Measurements from ENCODE around the gene ASRGL1. TPM values are rescaled to one million over a fixed set of nuclear protein-coding genes. Genes with fewer than 3 reads are reported as not detected.
"Not testable (repeated sequence)": the region's sequence is repeated elsewhere in the genome, so short reads cannot be mapped to it uniquely, and the experiment has no call there.

ASRGL1 gene
- total and polyA plus RNA-seq, 8 donors: 2.9 to 82.0 (median 35.3) TPM

GRCh38 chr11:62383822-62384221, 46.6 kb downstream of the ASRGL1 start:
- TF ChIP-seq CTCF (IDR thresholded peaks at IDR 0.05) (no peak), EP300 (IDR thresholded peaks at IDR 0.05) (no peak), POLR2AphosphoS5 (IDR thresholded peaks at IDR 0.05) (no peak), POLR2A (IDR thresholded peaks at IDR 0.05) (no peak)
- H3K27me3 ChIP-seq: no peaks in the 10 kb centered on the region
- DNase-seq: peak in 1 of 2 donors; percentile 11
- H3K9me3 ChIP-seq: no peaks in the 10 kb centered on the region
- WGBS, 5 donors: 62 to 72% (median 66%) methylated on average over 6 of the region's 6 CpGs
- H3K4me1 ChIP-seq: peaks cover 7 to 20% (median 12%) of the 10 kb centered on the region in 4 donors
- no peaks in the 10 kb centered on the region for H3K36me3 ChIP-seq
- H3K27ac ChIP-seq: no peak overlapping the region
- H3K4me3 ChIP-seq: no peak overlapping the region
- intact Hi-C loops (cut with DNase I; ENCODE audit: low total_unique reads): no loop called here

GRCh38 chr11:62386083-62386482, 48.8 kb downstream of the ASRGL1 start:
- H3K4me3 ChIP-seq; H3K27ac ChIP-seq; H3K27me3 ChIP-seq; intact Hi-C loops (cut with DNase I; ENCODE audit: low total_unique reads); H3K9me3 ChIP-seq; H3K36me3 ChIP-seq: not testable (repeated sequence)
- H3K4me1 ChIP-seq: peaks cover under 1 to 14% (median 6%) of the 10 kb centered on the region in 4 donors
- 53 to 75% (median 60%) methylated on average over 3 of the region's 3 CpGs for WGBS, 5 donors
- peak in 1 of 2 donors; percentile 10 for DNase-seq

- intact Hi-C loops (cut with DNase I; ENCODE audit: low total_unique reads): no loop called here
- no peaks in the 10 kb centered on the region for H3K9me3 ChIP-seq
- H3K4me1 ChIP-seq: peaks cover 0 to 3% (median under 1%) of the 10 kb centered on the region in 4 donors
- H3K36me3 ChIP-seq: peaks cover 0 to 9% (median 0%) of the 10 kb centered on the region in 4 donors
- WGBS, 5 donors: 78 to 96% (median 92%) methylated on average over 3 of the region's 3 CpGs
- H3K4me3 ChIP-seq: no peak overlapping the region
- no peak for DNase-seq
- TF ChIP-seq POLR2A (IDR thresholded peaks at IDR 0.05): no peak
- no peak for TF ChIP-seq CTCF (IDR thresholded peaks at IDR 0.05)
- no peak for TF ChIP-seq EP300 (IDR thresholded peaks at IDR 0.05)
- no peak for TF ChIP-seq POLR2AphosphoS5 (IDR thresholded peaks at IDR 0.05)
- H3K27ac ChIP-seq: no peak overlapping the region
- no peaks in the 10 kb centered on the region for H3K27me3 ChIP-seq
These were observed 50.1 kb downstream of the ASRGL1 start for GRCh38 chr11:62387381-62387780.

GRCh38 chr11:62388999-62389398, 51.8 kb downstream of the ASRGL1 start:
- H3K27ac ChIP-seq: no peak overlapping the region
- no peak for DNase-seq
- no peaks in the 10 kb centered on the region for H3K9me3 ChIP-seq
- H3K36me3 ChIP-seq: peaks cover 0 to 12% (median 0%) of the 10 kb centered on the region in 4 donors
- TF ChIP-seq CTCF (IDR thresholded peaks at IDR 0.05) (no peak), POLR2A (IDR thresholded peaks at IDR 0.05) (no peak), EP300 (IDR thresholded peaks at IDR 0.05) (no peak), POLR2AphosphoS5 (IDR thresholded peaks at IDR 0.05) (no peak)
- H3K4me1 ChIP-seq: peaks cover 0 to 5% (median 2%) of the 10 kb centered on the region in 4 donors
- intact Hi-C loops (cut with DNase I; ENCODE audit: low total_unique reads): no loop called here
- no peak overlapping the region for H3K4me3 ChIP-seq
- H3K27me3 ChIP-seq: no peaks in the 10 kb centered on the region
- 82 to 89% (median 85%) methylated on average over 11 of the region's 11 CpGs for WGBS, 5 donors

GRCh38 chr11:62390237-62390636, 53.0 kb downstream of the ASRGL1 start:
- H3K36me3 ChIP-seq: peaks cover 0 to 12% (median 0%) of the 10 kb centered on the region in 4 donors
- 73 to 79% (median 74%) methylated on average over 5 of the region's 5 CpGs for WGBS, 5 donors
- no peak overlapping the region for H3K27ac ChIP-seq
- no peaks in the 10 kb centered on the region for H3K27me3 ChIP-seq
- no peak for DNase-seq
- intact Hi-C loops (cut with DNase I; ENCODE audit: low total_unique reads): loop anchor here (10.0 kb wide), 1 partner anchor 305 kb away; no protein-coding TSS in a partner anchor
- H3K4me1 ChIP-seq: peaks cover 3 to 14% (median 9%) of the 10 kb centered on the region in 4 donors
- H3K9me3 ChIP-seq: no peaks in the 10 kb centered on the region
- no peak overlapping the region for H3K4me3 ChIP-seq
- TF ChIP-seq POLR2A (IDR thresholded peaks at IDR 0.05) (no peak), CTCF (IDR thresholded peaks at IDR 0.05) (no peak), POLR2AphosphoS5 (IDR thresholded peaks at IDR 0.05) (no peak), EP300 (IDR thresholded peaks at IDR 0.05) (no peak)
